Osteoblast (primary cell): ENCODE data around the gene PACSIN1. TPM values are rescaled to one million over a fixed set of nuclear protein-coding genes. Genes with fewer than 3 reads are reported as not detected.
A peak's percentile ranks its signal among the peaks of the same experiment; 100 is the strongest.

Source experiments
- DNase-seq: peaks from one replicate; pipeline ENCODE4 v3.0.0; 2011; ENCODE audit warnings: low spot score, mixed read lengths; ENCODE audit not compliant: insufficient read length; ENCODE audit errors: missing footprints
- H2AFZ ChIP-seq: 2 replicates; pipeline ENCODE4 v1.6.0; 2011; ENCODE audit warnings: mild to moderate bottlenecking, low read length
- H3K27ac ChIP-seq: 2 replicates; pipeline ENCODE4 v1.5.1; 2011; ENCODE audit warnings: mild to moderate bottlenecking, low read depth, low read length, moderate library complexity
- H3K27me3 ChIP-seq: 2 replicates; pipeline ENCODE4 v1.6.0; 2012; ENCODE audit warnings: mild to moderate bottlenecking, control low read depth, inconsistent platforms, low read length, moderate library complexity; ENCODE audit not compliant: insufficient read depth
- H3K36me3 ChIP-seq: 2 replicates; pipeline ENCODE4 v1.5.1; 2011; ENCODE audit warnings: mild to moderate bottlenecking, low read length, control low read depth, moderate library complexity; ENCODE audit not compliant: insufficient read depth
- H3K4me1 ChIP-seq: 2 replicates; pipeline ENCODE4 v1.5.1; 2011; ENCODE audit warnings: mild to moderate bottlenecking, low read length, control low read depth, moderate library complexity; ENCODE audit not compliant: insufficient read depth
- H3K4me2 ChIP-seq: 2 replicates; pipeline ENCODE4 v1.6.0; 2011; ENCODE audit warnings: mild to moderate bottlenecking, low read length; ENCODE audit not compliant: insufficient read depth
- H3K4me3 ChIP-seq: fragments of 200-600 bp; sonication (generic); 3 replicates; pipeline ENCODE4 v1.5.1; 2012; ENCODE audit warnings: mild to moderate bottlenecking, low read length, inconsistent platforms; ENCODE audit not compliant: insufficient read depth
- H3K79me2 ChIP-seq: 2 replicates; pipeline ENCODE4 v1.6.0; 2012; ENCODE audit warnings: mild to moderate bottlenecking, low read length, control low read depth, inconsistent platforms; ENCODE audit not compliant: insufficient read depth
- H3K9me3 ChIP-seq: 2 replicates; pipeline ENCODE4 v1.5.1; 2011; ENCODE audit warnings: low read depth, low read length, control low read depth
- H4K20me1 ChIP-seq: 2 replicates; pipeline ENCODE4 v1.6.0; 2012; ENCODE audit warnings: mild to moderate bottlenecking, low read length, control low read depth; ENCODE audit not compliant: insufficient read depth
- total RNA-seq: library from RNA; depleted of rRNA; stranded (reverse); fragments of >200 nt; gene quantifications from 2 replicates; pipeline ENCODE4 v1.2.3, GENCODE V29; 2012
- TF ChIP-seq, protein P1 (sequence below): IDR thresholded peaks from 2 replicates; pipeline ENCODE4 v1.5.1; 2011; ENCODE audit warnings: mild to moderate bottlenecking, low read depth, low read length, moderate library complexity; ENCODE audit errors: extremely low read depth

Gene PACSIN1
- total RNA-seq, 1 donor, result not detected

DNA sequence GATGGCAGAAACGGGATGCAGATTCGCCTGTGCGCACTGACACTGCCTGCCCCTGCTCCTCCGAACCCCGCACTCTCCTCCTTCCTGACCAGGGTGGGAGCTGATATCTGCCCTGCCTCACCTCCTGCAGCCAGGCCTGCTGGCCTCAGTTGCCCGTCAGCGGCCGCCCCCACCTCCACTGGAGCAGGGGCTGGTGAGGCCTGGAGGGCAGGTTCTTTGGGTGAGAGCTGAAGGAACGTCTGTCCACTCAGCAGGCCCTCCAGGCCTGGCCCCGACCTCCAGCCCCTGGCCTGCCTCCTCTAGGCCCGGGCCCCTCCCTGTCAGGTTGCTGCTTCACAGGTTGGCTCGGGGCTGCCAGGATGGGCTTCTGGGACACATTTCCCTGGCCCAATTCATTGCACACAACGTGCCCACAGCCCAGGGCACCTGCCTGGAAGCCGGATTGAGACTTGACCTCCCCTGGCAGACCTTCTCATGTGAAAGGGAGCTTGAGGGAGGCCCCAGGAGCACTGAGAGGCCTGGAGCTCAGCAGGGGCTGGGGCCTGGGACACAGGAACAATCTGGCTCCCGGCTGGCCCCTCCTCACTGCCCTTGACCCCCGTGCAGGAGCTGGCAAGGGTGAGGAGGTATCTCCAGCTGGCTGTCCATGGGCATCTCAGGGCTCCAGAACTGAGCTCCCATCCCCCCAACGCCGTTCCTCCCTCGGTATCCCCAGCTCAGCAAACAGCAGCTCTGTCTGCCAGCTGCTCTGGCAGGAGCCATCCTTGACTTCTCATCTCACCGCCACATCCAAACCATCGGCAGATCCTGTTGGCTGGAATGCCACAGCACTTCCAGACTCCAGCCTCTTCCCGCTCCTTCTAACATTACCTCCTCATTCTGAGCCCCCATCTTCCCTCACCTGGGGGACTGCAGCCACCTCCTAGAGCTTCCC lies 50.8 kb downstream of the PACSIN1 start:
- no peak overlapping the region for H3K27ac ChIP-seq
- H3K79me2 ChIP-seq, result no peaks in the 10 kb centered on the region
- peak; percentile 70 for DNase-seq
- no peak overlapping the region for H3K4me3 ChIP-seq
- H3K27me3 ChIP-seq, result peaks cover 23% of the 10 kb centered on the region
- no peaks in the 10 kb centered on the region for H3K36me3 ChIP-seq
- no peaks in the 10 kb centered on the region for H3K9me3 ChIP-seq
- H2AFZ ChIP-seq, result no peak overlapping the region
- H3K4me1 ChIP-seq, result no peaks in the 10 kb centered on the region
- TF ChIP-seq, protein P1, sequence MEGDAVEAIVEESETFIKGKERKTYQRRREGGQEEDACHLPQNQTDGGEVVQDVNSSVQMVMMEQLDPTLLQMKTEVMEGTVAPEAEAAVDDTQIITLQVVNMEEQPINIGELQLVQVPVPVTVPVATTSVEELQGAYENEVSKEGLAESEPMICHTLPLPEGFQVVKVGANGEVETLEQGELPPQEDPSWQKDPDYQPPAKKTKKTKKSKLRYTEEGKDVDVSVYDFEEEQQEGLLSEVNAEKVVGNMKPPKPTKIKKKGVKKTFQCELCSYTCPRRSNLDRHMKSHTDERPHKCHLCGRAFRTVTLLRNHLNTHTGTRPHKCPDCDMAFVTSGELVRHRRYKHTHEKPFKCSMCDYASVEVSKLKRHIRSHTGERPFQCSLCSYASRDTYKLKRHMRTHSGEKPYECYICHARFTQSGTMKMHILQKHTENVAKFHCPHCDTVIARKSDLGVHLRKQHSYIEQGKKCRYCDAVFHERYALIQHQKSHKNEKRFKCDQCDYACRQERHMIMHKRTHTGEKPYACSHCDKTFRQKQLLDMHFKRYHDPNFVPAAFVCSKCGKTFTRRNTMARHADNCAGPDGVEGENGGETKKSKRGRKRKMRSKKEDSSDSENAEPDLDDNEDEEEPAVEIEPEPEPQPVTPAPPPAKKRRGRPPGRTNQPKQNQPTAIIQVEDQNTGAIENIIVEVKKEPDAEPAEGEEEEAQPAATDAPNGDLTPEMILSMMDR, result no peak
- no peaks in the 10 kb centered on the region for H4K20me1 ChIP-seq
- H3K4me2 ChIP-seq, result no peak overlapping the region

DNA sequence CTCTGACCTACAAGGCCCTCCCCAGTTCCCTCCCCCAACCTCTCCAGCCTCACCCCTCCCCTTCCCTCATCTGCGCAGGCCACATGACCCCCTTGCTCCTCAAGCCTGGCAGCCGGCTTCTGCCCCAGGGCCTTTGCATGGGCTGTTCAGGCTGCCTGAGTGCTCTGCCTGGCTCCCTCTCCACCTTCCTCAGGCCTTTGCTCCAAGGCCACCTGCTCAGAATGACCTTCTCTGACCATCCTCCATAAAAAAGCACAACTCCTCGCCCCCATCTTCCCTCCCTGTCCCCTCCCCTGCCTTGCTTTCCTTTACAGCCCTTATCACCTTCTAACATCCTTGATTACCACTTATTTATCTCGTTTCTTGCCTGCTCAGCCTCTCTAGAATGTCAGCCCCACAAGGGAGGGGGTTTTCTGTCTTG lies 51.6 kb downstream of the PACSIN1 start:
- no peak overlapping the region for H3K4me2 ChIP-seq
- no peaks in the 10 kb centered on the region for H4K20me1 ChIP-seq
- H3K9me3 ChIP-seq, result no peaks in the 10 kb centered on the region
- peak; percentile 73 for DNase-seq
- no peak overlapping the region for H3K4me3 ChIP-seq
- no peaks in the 10 kb centered on the region for H3K4me1 ChIP-seq
- TF ChIP-seq, protein P1, result no peak
- H3K79me2 ChIP-seq, result no peaks in the 10 kb centered on the region
- H2AFZ ChIP-seq, result no peak overlapping the region
- H3K27ac ChIP-seq, result no peak overlapping the region
- H3K27me3 ChIP-seq, result peaks cover 23% of the 10 kb centered on the region
- H3K36me3 ChIP-seq, result no peaks in the 10 kb centered on the region

DNA sequence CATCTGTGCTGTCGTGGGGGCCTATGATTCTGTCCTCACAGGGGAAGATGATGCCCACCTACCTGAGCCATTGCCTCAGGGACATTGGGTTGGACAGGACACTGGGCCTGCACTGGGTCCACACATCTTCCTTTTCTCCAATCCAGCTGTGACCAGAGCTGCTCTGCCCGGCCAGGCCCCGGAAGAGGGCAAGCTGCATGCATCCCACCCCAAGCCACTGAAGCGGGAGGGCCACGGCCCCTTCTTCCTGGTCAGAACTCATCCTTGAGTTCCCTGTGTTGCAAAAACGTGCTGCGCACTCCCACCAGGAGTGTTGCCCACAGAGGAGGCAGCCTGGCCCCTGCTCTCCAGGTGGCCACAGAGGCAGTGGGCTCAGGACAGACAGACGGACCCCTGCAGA lies 52.1 kb downstream of the PACSIN1 start:
- H3K4me1 ChIP-seq, result no peaks in the 10 kb centered on the region
- no peaks in the 10 kb centered on the region for H3K36me3 ChIP-seq
- no peaks in the 10 kb centered on the region for H4K20me1 ChIP-seq
- TF ChIP-seq, protein P1, result no peak
- peak; percentile 35 for DNase-seq
- no peak overlapping the region for H3K4me2 ChIP-seq
- H3K27ac ChIP-seq, result no peak overlapping the region
- H2AFZ ChIP-seq, result no peak overlapping the region
- H3K79me2 ChIP-seq, result no peaks in the 10 kb centered on the region
- H3K9me3 ChIP-seq, result no peaks in the 10 kb centered on the region
- peaks cover 23% of the 10 kb centered on the region for H3K27me3 ChIP-seq
- H3K4me3 ChIP-seq, result no peak overlapping the region

DNA sequence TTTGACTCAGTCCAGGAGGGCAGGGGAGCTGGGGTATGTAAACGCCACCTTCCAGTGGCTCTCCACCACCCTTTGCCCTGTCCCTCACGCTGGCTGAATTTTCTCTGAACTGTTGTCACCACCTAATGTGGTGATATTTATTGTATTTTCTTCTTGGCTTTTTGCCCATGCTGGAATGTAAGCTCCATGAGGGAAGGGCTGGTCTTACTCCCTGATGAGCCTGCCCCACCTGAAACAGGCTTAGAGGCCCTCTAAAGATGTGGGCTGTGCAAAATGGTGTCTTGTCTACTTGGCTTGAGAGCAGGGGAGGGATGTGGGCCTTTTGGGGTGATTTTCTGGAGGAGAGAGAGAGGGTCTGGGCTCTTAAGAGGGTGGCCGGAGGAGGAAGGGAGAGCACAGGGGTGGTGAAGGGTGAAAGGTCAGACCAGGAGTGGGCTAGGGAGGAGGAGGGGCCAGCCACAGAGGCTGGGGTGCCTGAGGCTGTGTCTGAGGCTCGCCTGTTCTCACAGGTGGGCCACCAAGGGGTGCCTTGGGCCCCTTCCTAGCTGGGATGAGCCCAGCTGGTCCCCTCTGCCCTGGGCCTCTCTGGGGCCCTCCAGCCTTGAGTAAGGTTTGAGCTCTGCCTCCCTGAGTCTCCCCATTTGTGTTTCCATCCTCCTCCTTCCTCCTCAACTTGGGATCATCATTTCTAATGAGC lies 52.9 kb downstream of the PACSIN1 start:
- Histone ChIP-seq H3K4me2 (no peak overlapping the region), H3K79me2 (no peaks in the 10 kb centered on the region), H3K4me1 (no peaks in the 10 kb centered on the region), H2AFZ (no peak overlapping the region), H3K4me3 (no peak overlapping the region), H3K9me3 (no peaks in the 10 kb centered on the region), H3K27me3 (peaks cover 23% of the 10 kb centered on the region), H3K27ac (no peak overlapping the region), H3K36me3 (no peaks in the 10 kb centered on the region), H4K20me1 (no peaks in the 10 kb centered on the region)
- peak; percentile 84 for DNase-seq
- TF ChIP-seq, protein P1, result no peak
